SK-N-SH treated with all-trans-retinoic acid at 6 μM for 48 hours (cell line): ENCODE data around the gene GNGT2.

ENCODE experiments used
- CREB5 ChIP-seq: fragments of 250-450 bp; sonication (Bioruptor Pico); IDR thresholded peaks from 2 replicates; pipeline ENCODE4 v1.5.1; 2020; ENCODE audit warnings: low read depth, mild to moderate bottlenecking, moderate library complexity
- ISL1 ChIP-seq: fragments of 250-450 bp; sonication (Bioruptor Pico); IDR thresholded peaks from 2 replicates; pipeline ENCODE4 v2.1.2; 2022; ENCODE audit warnings: mild to moderate bottlenecking, moderate library complexity
- PATZ1 ChIP-seq: fragments of 250-450 bp; sonication (Bioruptor Pico); IDR thresholded peaks from 2 replicates; pipeline ENCODE4 v1.8.0; 2020; ENCODE audit warnings: mild to moderate bottlenecking, moderate library complexity, borderline replicate concordance
- ZFP3 ChIP-seq: fragments of 250-450 bp; sonication (Bioruptor Pico); IDR thresholded peaks from 2 replicates; pipeline ENCODE4 v1.5.0; 2020; ENCODE audit warnings: mild to moderate bottlenecking, moderate library complexity
- ZFP30 ChIP-seq: fragments of 450-650 bp; formaldehyde crosslinking; IDR thresholded peaks from 2 replicates; pipeline ENCODE4 v1.5.0; 2022; ENCODE audit warnings: mild to moderate bottlenecking, moderate library complexity
- ZNF8 ChIP-seq: fragments of 450-650 bp; formaldehyde crosslinking; IDR thresholded peaks from 2 replicates; pipeline ENCODE4 v1.5.0; 2020; ENCODE audit warnings: mild to moderate bottlenecking, moderate library complexity
- TF ChIP-seq, protein P1 (sequence below): fragments of 250-450 bp; sonication (Bioruptor Pico); IDR thresholded peaks from 2 replicates; pipeline ENCODE4 v1.5.0; 2020; ENCODE audit warnings: mild to moderate bottlenecking, moderate library complexity

- TF ChIP-seq ZFP3 (CRISPR knock-in tag) (no peak), ISL1 (CRISPR knock-in tag) (no peak), CREB5 (CRISPR knock-in tag) (no peak), ZNF8 (CRISPR knock-in tag) (no peak), ZFP30 (CRISPR knock-in tag) (no peak), PATZ1 (CRISPR knock-in tag) (no peak)
- TF ChIP-seq, protein P1, sequence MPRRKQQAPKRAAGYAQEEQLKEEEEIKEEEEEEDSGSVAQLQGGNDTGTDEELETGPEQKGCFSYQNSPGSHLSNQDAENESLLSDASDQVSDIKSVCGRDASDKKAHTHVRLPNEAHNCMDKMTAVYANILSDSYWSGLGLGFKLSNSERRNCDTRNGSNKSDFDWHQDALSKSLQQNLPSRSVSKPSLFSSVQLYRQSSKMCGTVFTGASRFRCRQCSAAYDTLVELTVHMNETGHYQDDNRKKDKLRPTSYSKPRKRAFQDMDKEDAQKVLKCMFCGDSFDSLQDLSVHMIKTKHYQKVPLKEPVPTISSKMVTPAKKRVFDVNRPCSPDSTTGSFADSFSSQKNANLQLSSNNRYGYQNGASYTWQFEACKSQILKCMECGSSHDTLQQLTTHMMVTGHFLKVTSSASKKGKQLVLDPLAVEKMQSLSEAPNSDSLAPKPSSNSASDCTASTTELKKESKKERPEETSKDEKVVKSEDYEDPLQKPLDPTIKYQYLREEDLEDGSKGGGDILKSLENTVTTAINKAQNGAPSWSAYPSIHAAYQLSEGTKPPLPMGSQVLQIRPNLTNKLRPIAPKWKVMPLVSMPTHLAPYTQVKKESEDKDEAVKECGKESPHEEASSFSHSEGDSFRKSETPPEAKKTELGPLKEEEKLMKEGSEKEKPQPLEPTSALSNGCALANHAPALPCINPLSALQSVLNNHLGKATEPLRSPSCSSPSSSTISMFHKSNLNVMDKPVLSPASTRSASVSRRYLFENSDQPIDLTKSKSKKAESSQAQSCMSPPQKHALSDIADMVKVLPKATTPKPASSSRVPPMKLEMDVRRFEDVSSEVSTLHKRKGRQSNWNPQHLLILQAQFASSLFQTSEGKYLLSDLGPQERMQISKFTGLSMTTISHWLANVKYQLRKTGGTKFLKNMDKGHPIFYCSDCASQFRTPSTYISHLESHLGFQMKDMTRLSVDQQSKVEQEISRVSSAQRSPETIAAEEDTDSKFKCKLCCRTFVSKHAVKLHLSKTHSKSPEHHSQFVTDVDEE (CRISPR knock-in tag): no peak
These were observed 39.0 kb upstream of the GNGT2 start for GRCh38 chr17:49249292-49249794.
